K562 (cell line): ENCODE measurements around the gene RNF13. TPM values are rescaled to one million over a fixed set of nuclear protein-coding genes. Genes with fewer than 3 reads are reported as not detected.

Source experiments
- ATAC-seq: fragments of 200-7000 bp; cut with Tn5 transposase; 3 replicates; pipeline ENCODE4 v1.9.1; 2020; ENCODE audit warnings: moderate library complexity
- BruUV-seq: library from RNA; stranded (reverse); fragments of 400-500 nt; replicated peaks from 2 replicates; lab custom pipeline; 2021; lab: Mats Ljungman, UMichigan
- CTCF ChIA-PET: fragments of 300-600 bp; formaldehyde crosslinking; extraction: SDS; loops from one replicate; lab custom pipeline; 2021; ENCODE audit warnings: low intra/inter-chr PET ratio; lab: Yijun Ruan, JAX
- POLR2A ChIA-PET: fragments of 300-600, 350-650 bp; sonication (Branson Sonifier 250); formaldehyde crosslinking; extraction: SDS; loops from one replicate; lab custom pipeline; 2021; ENCODE audit warnings: antibody characterized with exemption, inconsistent platforms; lab: Yijun Ruan, JAX
- DNase-seq, 4 experiments: peaks; one replicate each; pipeline versions ENCODE4 v3.0.0 to v3.0.0-alpha.2; 2011 to 2018; ENCODE audit warnings: low spot score in 3 of 4, mixed read lengths in 3 of 4; ENCODE audit errors: extremely low read depth in 1 of 4
- FAIRE-seq: peaks from 2 replicates; lab custom pipeline; 2011; peaks lifted over from hg19 to GRCh38; lab: Jason Lieb, UNC
- H2AFZ ChIP-seq: 2 replicates; pipeline ENCODE4 v1.6.0; 2011; ENCODE audit warnings: low read depth, low read length, control low read depth, inconsistent platforms
- H3K27ac ChIP-seq: fragments of 200-600 bp; 3 replicates; pipeline ENCODE4 v1.8.0; 2011; ENCODE audit warnings: low read depth, mild to moderate bottlenecking, control low read depth, inconsistent platforms, low read length, moderate library complexity, mixed read lengths; ENCODE audit errors: extremely low read depth
- H3K27me3 ChIP-seq, 2 experiments: fragments of 300-600 bp in 1 of 2; 2 replicates in 1 of 2; 3 replicates in 1 of 2; pipeline versions ENCODE4 v1.6.0 to v1.8.0; 2011; ENCODE audit warnings: inconsistent platforms in 2 of 2, low read length in 2 of 2, mild to moderate bottlenecking in 1 of 2, mixed read lengths in 1 of 2, moderate library complexity in 1 of 2; ENCODE audit not compliant: control insufficient read depth in 2 of 2, insufficient read depth in 2 of 2
- H3K36me3 ChIP-seq: fragments of 300-600 bp; 3 replicates; pipeline ENCODE4 v1.8.0; 2011; ENCODE audit warnings: mild to moderate bottlenecking, low read length, inconsistent platforms; ENCODE audit not compliant: control insufficient read depth, insufficient read depth
- H3K4me1 ChIP-seq, 2 experiments: fragments of 200-600 bp in 1 of 2; replicated peaks in 1 of 2; 2 replicates in 1 of 2; 3 replicates in 1 of 2; pipeline versions ENCODE4 v1.5.1 to v1.8.0; 2011; ENCODE audit warnings: inconsistent platforms in 2 of 2, low read length in 2 of 2, mild to moderate bottlenecking in 1 of 2, mixed read lengths in 1 of 2, moderate library complexity in 1 of 2; ENCODE audit not compliant: control insufficient read depth in 2 of 2, insufficient read depth in 2 of 2
- H3K4me2 ChIP-seq: 2 replicates; pipeline ENCODE4 v1.6.1; 2011; ENCODE audit warnings: low read length, control low read depth, inconsistent platforms, mixed read lengths; ENCODE audit not compliant: insufficient read depth
- H3K4me3 ChIP-seq: fragments of 200-600 bp; sonication (generic), shearing (Covaris generic); 2 replicates; pipeline ENCODE4 v1.5.1; 2016; ENCODE audit warnings: control low read depth, inconsistent platforms
- H3K79me2 ChIP-seq: fragments of 200-600 bp; 3 replicates; pipeline ENCODE4 v1.8.0; 2011; ENCODE audit warnings: low read length, inconsistent platforms; ENCODE audit not compliant: control insufficient read depth, insufficient read depth
- H3K9ac ChIP-seq, 2 experiments: 2 replicates each; pipeline versions ENCODE4 v1.6.0 to v1.6.1; 2011; ENCODE audit warnings: low read depth in 2 of 2, low read length in 2 of 2, control low read depth in 1 of 2, inconsistent platforms in 1 of 2, mild to moderate bottlenecking in 1 of 2, mixed read lengths in 1 of 2; ENCODE audit not compliant: insufficient read depth in 1 of 2
- H3K9me1 ChIP-seq: one replicate; pipeline ENCODE4 v1.6.0; 2011; ENCODE audit warnings: inconsistent platforms, mild to moderate bottlenecking, low read length, moderate library complexity; ENCODE audit not compliant: control insufficient read depth, insufficient read depth
- H3K9me3 ChIP-seq: replicated peaks from 2 replicates; pipeline ENCODE4 v1.5.1; 2011; ENCODE audit warnings: low read depth, low read length, inconsistent platforms; ENCODE audit not compliant: control insufficient read depth, insufficient read depth
- H4K20me1 ChIP-seq: replicated peaks from 2 replicates; pipeline ENCODE4 v1.6.1; 2011; ENCODE audit warnings: low read length, inconsistent platforms, mixed read lengths; ENCODE audit not compliant: control insufficient read depth, insufficient read depth
- ATF1 ChIP-seq, 2 experiments: fragments of 450-650 bp in 1 of 2; IDR thresholded peaks; 2 replicates each; pipeline ENCODE4 v1.6.1; 2016; ENCODE audit warnings: missing compliant biosample characterization in 1 of 2, missing genetic modification characterization in 1 of 2
- CLOCK ChIP-seq: fragments of 250-450 bp; sonication (Bioruptor Pico); IDR thresholded peaks from 2 replicates; pipeline ENCODE4 v1.4.0; 2020; ENCODE audit warnings: mild to moderate bottlenecking, moderate library complexity, borderline replicate concordance
- CTBP1 ChIP-seq: fragments of 450-650 bp; IDR thresholded peaks from 2 replicates; pipeline ENCODE4 v1.6.1; 2016; ENCODE audit warnings: borderline replicate concordance
- DNMT1 ChIP-seq: fragments of 450-650 bp; IDR thresholded peaks from 2 replicates; pipeline ENCODE4 v1.6.1; 2016; ENCODE audit warnings: antibody characterized with exemption, mild to moderate bottlenecking
- ELF4 ChIP-seq: fragments of 450-650 bp; formaldehyde crosslinking; IDR thresholded peaks from 2 replicates; pipeline ENCODE4 v1.4.0; 2022; ENCODE audit warnings: missing genetic modification characterization
- FOXJ3 ChIP-seq: sonication (generic); formaldehyde crosslinking; IDR thresholded peaks from 2 replicates; pipeline ENCODE4 v1.4.0; 2020; ENCODE audit warnings: mild to moderate bottlenecking, missing genetic modification reagents
- PURB ChIP-seq: sonication (generic); formaldehyde crosslinking; IDR thresholded peaks from 2 replicates; pipeline ENCODE4 v1.9.0; 2021; ENCODE audit warnings: low read depth, mild to moderate bottlenecking, missing genetic modification reagents
- TAL1 ChIP-seq: fragments of 450-650 bp; IDR thresholded peaks from 2 replicates; pipeline ENCODE4 v1.6.1; 2016; ENCODE audit warnings: mild to moderate bottlenecking
- XRCC5 ChIP-seq: fragments of 200-400 bp; formaldehyde crosslinking; IDR thresholded peaks from 2 replicates; pipeline ENCODE4 v1.6.1; 2017; ENCODE audit warnings: low read depth, mild to moderate bottlenecking, low read length
- ZBTB33 ChIP-seq: sonication (generic); formaldehyde crosslinking; IDR thresholded peaks from 2 replicates; pipeline ENCODE4 v1.8.1; 2023; ENCODE audit warnings: mild to moderate bottlenecking, missing genetic modification reagents
- ZNF785 ChIP-seq: fragments of 250-450 bp; sonication (Bioruptor Pico); IDR thresholded peaks from 2 replicates; pipeline ENCODE4 v1.4.0; 2020; ENCODE audit warnings: mild to moderate bottlenecking
- WGBS: fragments of 100-300 bp; shearing (Covaris generic); methylation state at CpG from one replicate; pipeline ENCODE4 v1.1.6; 2016; ENCODE audit warnings: low coverage, mixed read lengths; ENCODE audit not compliant: insufficient coverage; ENCODE audit errors: missing lambda C conversion rate; 5-methylcytosine and 5-hydroxymethylcytosine counted together
- in situ Hi-C: fragments of 300-500 bp; cut with MboI; formaldehyde crosslinking; loops from 4 replicates; pipeline ENCODE4 v1.15.0; 2018; ENCODE audit warnings: inconsistent platforms, mixed read lengths
- intact Hi-C: fragments of 100-400 bp; cut with micrococcal nuclease; formaldehyde crosslinking; loops from 2 replicates; pipeline ENCODE4 v1.14.2; 2022
- polyA plus RNA-seq, 8 experiments: library from polyadenylated mRNA; depleted of rRNA in 4 of 8; stranded (reverse) in 5 of 8; unstranded in 3 of 8; fragments of >200 nt; fragmentation: Nextera tagmentation in 2 of 8; fragmentation: Illumina TruSeq in 1 of 8; extraction: Ambion mirVana in 2 of 8; extraction: Trizol in 1 of 8; gene quantifications; 2 replicates each; pipeline versions ENCODE4 v1.2.1 to v1.2.3, GENCODE V29; 2011 to 2014; ENCODE audit warnings: inconsistent platforms in 1 of 8, missing spikeins in 1 of 8
- total RNA-seq, 7 experiments: library from RNA; depleted of rRNA in 6 of 7; stranded (reverse); fragments of >200 nt in 6 of 7; fragmentation: Illumina TruSeq in 2 of 7; extraction: Trizol in 2 of 7; gene quantifications; 2 replicates each; pipeline versions ENCODE4 v1.2.1 to v1.2.3, GENCODE V29; 2011 to 2021; ENCODE audit warnings: low replicate concordance in 1 of 7

RNF13 gene
- total and polyA plus RNA-seq, 9 of the 15 experiments (the other 6 are each of a cell fraction or from before 2014, with no cell fraction given), result 12.7 to 35.8 (median 18.9) TPM

- no peak overlapping the region for H3K9ac ChIP-seq
- CTCF ChIA-PET, result no interaction called here
- no peaks in the 10 kb centered on the region; the same call in 1 of the 2 replicates for H3K9me3 ChIP-seq
- no peak for FAIRE-seq
- no peak for ATAC-seq
- H2AFZ ChIP-seq, result no peak overlapping the region
- H3K4me1 ChIP-seq, result no peaks in the 10 kb centered on the region
- H3K36me3 ChIP-seq, result no peaks in the 10 kb centered on the region
- H3K4me3 ChIP-seq, result no peak overlapping the region
- WGBS, result 2% methylated on average over 4 of the region's 4 CpGs
- intact Hi-C loops (no loop called here), in situ Hi-C loops (no loop called here)
- POLR2A ChIA-PET, result no interaction called here
- no peaks in the 10 kb centered on the region for H3K27me3 ChIP-seq
- H3K4me2 ChIP-seq, result no peak overlapping the region
- no peak for DNase-seq
- no TSS peak for BruUV-seq
- H3K9me1 ChIP-seq, result no peaks in the 10 kb centered on the region
- no peaks in the 10 kb centered on the region for H3K79me2 ChIP-seq
- H3K27ac ChIP-seq, result no peak overlapping the region
- no peaks in the 10 kb centered on the region for H4K20me1 ChIP-seq
- TF ChIP-seq CLOCK (no peak), ATF1 (CRISPR knock-in tag; IDR thresholded peaks at IDR 0.05) (no peak), ATF1 (tag; IDR thresholded peaks at IDR 0.05) (no peak), PURB (CRISPR knock-in tag) (no peak), DNMT1 (no peak), FOXJ3 (CRISPR knock-in tag) (no peak), ZBTB33 (no peak), XRCC5 (no peak), TAL1 (no peak), ZNF785 (no peak), CTBP1 (no peak), ELF4 (CRISPR knock-in tag) (no peak)
Observed at GRCh38 chr3:149999421-149999820, 186.4 kb downstream of the RNF13 start.
